K562 (cell line): Measurements from ENCODE around the gene PLSCR3. TPM values are rescaled to one million over a fixed set of nuclear protein-coding genes. Genes with fewer than 3 reads are reported as not detected.

ENCODE experiments used
- ATAC-seq: fragments of 200-7000 bp; cut with Tn5 transposase; 3 replicates; pipeline ENCODE4 v1.9.1; 2020; ENCODE audit warnings: moderate library complexity
- BruUV-seq: library from RNA; stranded (reverse); fragments of 400-500 nt; replicated peaks from 2 replicates; lab custom pipeline; 2021; lab: Mats Ljungman, UMichigan
- CTCF ChIA-PET: fragments of 300-600 bp; formaldehyde crosslinking; extraction: SDS; loops from one replicate; lab custom pipeline; 2021; ENCODE audit warnings: low intra/inter-chr PET ratio; lab: Yijun Ruan, JAX
- POLR2A ChIA-PET: fragments of 300-600, 350-650 bp; sonication (Branson Sonifier 250); formaldehyde crosslinking; extraction: SDS; loops from one replicate; lab custom pipeline; 2021; ENCODE audit warnings: antibody characterized with exemption, inconsistent platforms; lab: Yijun Ruan, JAX
- DNase-seq, 4 experiments: peaks; one replicate each; pipeline versions ENCODE4 v3.0.0 to v3.0.0-alpha.2; 2011 to 2018; ENCODE audit warnings: low spot score in 3 of 4, mixed read lengths in 3 of 4; ENCODE audit errors: extremely low read depth in 1 of 4
- FAIRE-seq: peaks from 2 replicates; lab custom pipeline; 2011; peaks lifted over from hg19 to GRCh38; lab: Jason Lieb, UNC
- H2AFZ ChIP-seq: 2 replicates; pipeline ENCODE4 v1.6.0; 2011; ENCODE audit warnings: low read depth, low read length, control low read depth, inconsistent platforms
- H3K27ac ChIP-seq: fragments of 200-600 bp; 3 replicates; pipeline ENCODE4 v1.8.0; 2011; ENCODE audit warnings: low read depth, mild to moderate bottlenecking, control low read depth, inconsistent platforms, low read length, moderate library complexity, mixed read lengths; ENCODE audit errors: extremely low read depth
- H3K27me3 ChIP-seq, 2 experiments: fragments of 300-600 bp in 1 of 2; 2 replicates in 1 of 2; 3 replicates in 1 of 2; pipeline versions ENCODE4 v1.6.0 to v1.8.0; 2011; ENCODE audit warnings: inconsistent platforms in 2 of 2, low read length in 2 of 2, mild to moderate bottlenecking in 1 of 2, mixed read lengths in 1 of 2, moderate library complexity in 1 of 2; ENCODE audit not compliant: control insufficient read depth in 2 of 2, insufficient read depth in 2 of 2
- H3K36me3 ChIP-seq: fragments of 300-600 bp; 3 replicates; pipeline ENCODE4 v1.8.0; 2011; ENCODE audit warnings: mild to moderate bottlenecking, low read length, inconsistent platforms; ENCODE audit not compliant: control insufficient read depth, insufficient read depth
- H3K4me1 ChIP-seq, 2 experiments: fragments of 200-600 bp in 1 of 2; replicated peaks in 1 of 2; 2 replicates in 1 of 2; 3 replicates in 1 of 2; pipeline versions ENCODE4 v1.5.1 to v1.8.0; 2011; ENCODE audit warnings: inconsistent platforms in 2 of 2, low read length in 2 of 2, mild to moderate bottlenecking in 1 of 2, mixed read lengths in 1 of 2, moderate library complexity in 1 of 2; ENCODE audit not compliant: control insufficient read depth in 2 of 2, insufficient read depth in 2 of 2
- H3K4me2 ChIP-seq: 2 replicates; pipeline ENCODE4 v1.6.1; 2011; ENCODE audit warnings: low read length, control low read depth, inconsistent platforms, mixed read lengths; ENCODE audit not compliant: insufficient read depth
- H3K4me3 ChIP-seq: fragments of 200-600 bp; sonication (generic), shearing (Covaris generic); 2 replicates; pipeline ENCODE4 v1.5.1; 2016; ENCODE audit warnings: control low read depth, inconsistent platforms
- H3K79me2 ChIP-seq: fragments of 200-600 bp; 3 replicates; pipeline ENCODE4 v1.8.0; 2011; ENCODE audit warnings: low read length, inconsistent platforms; ENCODE audit not compliant: control insufficient read depth, insufficient read depth
- H3K9ac ChIP-seq, 2 experiments: 2 replicates each; pipeline versions ENCODE4 v1.6.0 to v1.6.1; 2011; ENCODE audit warnings: low read depth in 2 of 2, low read length in 2 of 2, control low read depth in 1 of 2, inconsistent platforms in 1 of 2, mild to moderate bottlenecking in 1 of 2, mixed read lengths in 1 of 2; ENCODE audit not compliant: insufficient read depth in 1 of 2
- H3K9me1 ChIP-seq: one replicate; pipeline ENCODE4 v1.6.0; 2011; ENCODE audit warnings: inconsistent platforms, mild to moderate bottlenecking, low read length, moderate library complexity; ENCODE audit not compliant: control insufficient read depth, insufficient read depth
- H3K9me3 ChIP-seq: replicated peaks from 2 replicates; pipeline ENCODE4 v1.5.1; 2011; ENCODE audit warnings: low read depth, low read length, inconsistent platforms; ENCODE audit not compliant: control insufficient read depth, insufficient read depth
- H4K20me1 ChIP-seq: replicated peaks from 2 replicates; pipeline ENCODE4 v1.6.1; 2011; ENCODE audit warnings: low read length, inconsistent platforms, mixed read lengths; ENCODE audit not compliant: control insufficient read depth, insufficient read depth
- MCM5 ChIP-seq: fragments of 450-650 bp; IDR thresholded peaks from 2 replicates; pipeline ENCODE4 v1.6.1; 2016; ENCODE audit warnings: low read depth
- TCF3 ChIP-seq: sonication (generic); formaldehyde crosslinking; IDR thresholded peaks from 2 replicates; pipeline ENCODE4 v1.4.0; 2020; ENCODE audit warnings: mild to moderate bottlenecking, missing genetic modification reagents
- ZNF165 ChIP-seq: fragments of 250-450 bp; sonication (Bioruptor Pico); IDR thresholded peaks from 2 replicates; pipeline ENCODE4 v1.4.0; 2020; ENCODE audit warnings: borderline replicate concordance
- WGBS: fragments of 100-300 bp; shearing (Covaris generic); methylation state at CpG from one replicate; pipeline ENCODE4 v1.1.6; 2016; ENCODE audit warnings: low coverage, mixed read lengths; ENCODE audit not compliant: insufficient coverage; ENCODE audit errors: missing lambda C conversion rate; 5-methylcytosine and 5-hydroxymethylcytosine counted together
- in situ Hi-C: fragments of 300-500 bp; cut with MboI; formaldehyde crosslinking; loops from 4 replicates; pipeline ENCODE4 v1.15.0; 2018; ENCODE audit warnings: inconsistent platforms, mixed read lengths
- intact Hi-C: fragments of 100-400 bp; cut with micrococcal nuclease; formaldehyde crosslinking; loops from 2 replicates; pipeline ENCODE4 v1.14.2; 2022
- polyA plus RNA-seq, 8 experiments: library from polyadenylated mRNA; depleted of rRNA in 4 of 8; stranded (reverse) in 5 of 8; unstranded in 3 of 8; fragments of >200 nt; fragmentation: Nextera tagmentation in 2 of 8; fragmentation: Illumina TruSeq in 1 of 8; extraction: Ambion mirVana in 2 of 8; extraction: Trizol in 1 of 8; gene quantifications; 2 replicates each; pipeline versions ENCODE4 v1.2.1 to v1.2.3, GENCODE V29; 2011 to 2014; ENCODE audit warnings: inconsistent platforms in 1 of 8, missing spikeins in 1 of 8
- total RNA-seq, 7 experiments: library from RNA; depleted of rRNA in 6 of 7; stranded (reverse); fragments of >200 nt in 6 of 7; fragmentation: Illumina TruSeq in 2 of 7; extraction: Trizol in 2 of 7; gene quantifications; 2 replicates each; pipeline versions ENCODE4 v1.2.1 to v1.2.3, GENCODE V29; 2011 to 2021; ENCODE audit warnings: low replicate concordance in 1 of 7
- TF ChIP-seq, protein P1 (sequence below): fragments of 250-450 bp; sonication (Bioruptor Pico); IDR thresholded peaks from 2 replicates; pipeline ENCODE4 v1.4.0; 2020; ENCODE audit warnings: borderline replicate concordance
- TF ChIP-seq, protein P2 (sequence below): sonication (generic); formaldehyde crosslinking; IDR thresholded peaks from 2 replicates; pipeline ENCODE4 v1.8.0; 2022; ENCODE audit warnings: mild to moderate bottlenecking, low read depth, missing genetic modification reagents

The PLSCR3 gene
- total and polyA plus RNA-seq, 9 of the 15 experiments (the other 6 are each of a cell fraction or from before 2014, with no cell fraction given) = 3.2 to 16.8 (median 4.5) TPM

DNA sequence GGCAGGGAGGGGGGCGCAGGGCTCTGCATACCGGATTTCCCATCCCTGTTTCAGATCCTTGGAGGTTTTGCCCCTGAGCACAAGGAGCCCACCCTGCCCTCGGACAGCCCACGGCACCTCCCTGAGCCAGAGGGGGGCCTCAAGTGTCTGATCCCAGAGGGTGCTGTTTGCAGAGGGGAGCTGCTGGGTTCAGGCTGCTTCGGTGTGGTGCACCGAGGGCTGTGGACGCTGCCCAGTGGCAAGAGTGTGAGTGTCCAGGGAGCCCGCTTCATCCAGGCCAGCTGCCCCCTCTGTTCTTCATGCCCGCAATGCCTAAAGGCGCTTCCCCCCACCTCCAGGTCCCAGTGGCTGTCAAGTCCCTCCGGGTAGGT, 11.0 kb downstream of the PLSCR3 start (continued):
- TF ChIP-seq, protein P1, sequence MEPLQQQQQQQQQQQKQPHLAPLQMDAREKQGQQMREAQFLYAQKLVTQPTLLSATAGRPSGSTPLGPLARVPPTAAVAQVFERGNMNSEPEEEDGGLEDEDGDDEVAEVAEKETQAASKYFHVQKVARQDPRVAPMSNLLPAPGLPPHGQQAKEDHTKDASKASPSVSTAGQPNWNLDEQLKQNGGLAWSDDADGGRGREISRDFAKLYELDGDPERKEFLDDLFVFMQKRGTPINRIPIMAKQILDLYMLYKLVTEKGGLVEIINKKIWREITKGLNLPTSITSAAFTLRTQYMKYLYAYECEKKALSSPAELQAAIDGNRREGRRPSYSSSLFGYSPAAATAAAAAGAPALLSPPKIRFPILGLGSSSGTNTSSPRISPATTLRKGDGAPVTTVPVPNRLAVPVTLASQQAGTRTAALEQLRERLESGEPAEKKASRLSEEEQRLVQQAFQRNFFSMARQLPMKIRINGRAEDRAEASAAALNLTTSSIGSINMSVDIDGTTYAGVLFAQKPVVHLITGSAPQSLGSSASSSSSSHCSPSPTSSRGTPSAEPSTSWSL = no peak
- TF ChIP-seq ZNF165 (no peak), MCM5 (no peak)

DNA sequence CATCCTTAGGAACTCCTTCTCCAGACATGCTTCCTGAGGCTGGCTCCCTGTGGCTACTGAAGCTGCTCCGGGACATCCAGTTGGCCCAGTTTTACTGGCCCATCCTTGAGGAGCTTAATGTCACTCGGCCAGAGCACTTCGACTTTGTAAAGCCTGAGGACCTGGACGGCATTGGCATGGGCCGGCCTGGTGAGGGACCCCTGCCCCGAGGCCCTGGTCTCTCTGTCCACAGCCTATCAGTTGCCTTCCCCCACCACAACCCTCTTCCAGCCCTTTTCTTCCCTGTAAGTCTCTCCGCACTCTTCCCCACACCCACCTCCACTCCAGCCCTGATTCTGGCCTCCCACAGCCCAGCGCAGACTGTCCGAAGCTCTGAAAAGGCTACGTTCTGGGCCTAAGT, 11.4 kb downstream of the PLSCR3 start:
- in situ Hi-C loops = no loop called here
- 75% methylated on average over 4 of the region's 10 CpGs for WGBS
- POLR2A ChIA-PET = interaction anchor here (0.6 kb wide), 1 partner anchor 49 kb away, joined by 3 read pairs; no protein-coding TSS in a partner anchor

More for the DNA sequence above, 11.4 kb downstream of the PLSCR3 start:
- H3K4me1 ChIP-seq = peaks cover 8 to 18% of the 10 kb centered on the region in 2 experiments; a peak in 4 of 5 replicates
- H3K9me1 ChIP-seq = no peaks in the 10 kb centered on the region
- no peaks in the 10 kb centered on the region for H4K20me1 ChIP-seq
- H3K36me3 ChIP-seq = no peaks in the 10 kb centered on the region
- no peak overlapping the region for H3K27ac ChIP-seq
- H3K4me3 ChIP-seq = no peak overlapping the region
- no peaks in the 10 kb centered on the region; the same call in 2 of the 3 replicates for H3K79me2 ChIP-seq
- DNase-seq = no peak
- BruUV-seq = no TSS peak
- peaks cover 2% of the 10 kb centered on the region; the same call in 1 of the 2 replicates for H3K9me3 ChIP-seq
- no peak overlapping the region for H2AFZ ChIP-seq
- no peak for FAIRE-seq
- no peak for ATAC-seq
- no peak overlapping the region for H3K4me2 ChIP-seq
- no peak overlapping the region for H3K9ac ChIP-seq
- CTCF ChIA-PET = no interaction called here
- TF ChIP-seq TCF3 (CRISPR knock-in tag) = no peak
- TF ChIP-seq, protein P2, sequence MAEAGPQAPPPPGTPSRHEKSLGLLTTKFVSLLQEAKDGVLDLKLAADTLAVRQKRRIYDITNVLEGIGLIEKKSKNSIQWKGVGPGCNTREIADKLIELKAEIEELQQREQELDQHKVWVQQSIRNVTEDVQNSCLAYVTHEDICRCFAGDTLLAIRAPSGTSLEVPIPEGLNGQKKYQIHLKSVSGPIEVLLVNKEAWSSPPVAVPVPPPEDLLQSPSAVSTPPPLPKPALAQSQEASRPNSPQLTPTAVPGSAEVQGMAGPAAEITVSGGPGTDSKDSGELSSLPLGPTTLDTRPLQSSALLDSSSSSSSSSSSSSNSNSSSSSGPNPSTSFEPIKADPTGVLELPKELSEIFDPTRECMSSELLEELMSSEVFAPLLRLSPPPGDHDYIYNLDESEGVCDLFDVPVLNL (CRISPR knock-in tag) = no peak
- intact Hi-C loops = no loop called here
- no peaks in the 10 kb centered on the region for H3K27me3 ChIP-seq
